ENCODE measurements around the gene LRRK2. TPM values are rescaled to one million over a fixed set of nuclear protein-coding genes. Genes with fewer than 3 reads are reported as not detected.
"Not testable (repeated sequence)": the region's sequence is repeated elsewhere in the genome, so short reads cannot be mapped to it uniquely, and the experiment has no call there.

The LRRK2 gene
- polyA plus RNA-seq, 1 donor: 3.8 TPM

DNA sequence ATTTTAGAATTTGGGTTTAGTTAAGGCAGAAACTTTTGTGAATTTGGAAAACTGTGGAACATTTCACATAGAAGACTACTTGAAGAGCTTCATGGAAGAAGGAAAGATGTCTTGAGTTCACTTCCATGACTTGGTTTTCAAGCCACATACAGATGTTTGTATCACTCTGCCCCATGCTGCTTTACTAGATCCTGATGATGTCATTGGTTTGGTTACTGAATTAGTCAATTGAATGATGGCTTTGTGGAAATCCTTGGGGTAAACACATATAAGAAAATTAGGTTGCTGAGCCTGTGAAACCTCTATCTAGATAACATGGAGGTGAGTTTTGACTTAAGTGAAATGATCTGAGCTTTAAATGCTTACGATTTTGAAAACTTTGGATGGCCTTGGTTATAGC lies 90.6 kb downstream of the LRRK2 start:
- DNase-seq: no peak

- DNase-seq: no peak
These were observed 99.5 kb downstream of the LRRK2 start for GRCh38 chr12:40324261-40324660.

- no peak for DNase-seq
These were observed 100.7 kb downstream of the LRRK2 start for GRCh38 chr12:40325349-40325960.

- DNase-seq: no peak
These were observed 102.7 kb downstream of the LRRK2 start for GRCh38 chr12:40327535-40327934.

DNA sequence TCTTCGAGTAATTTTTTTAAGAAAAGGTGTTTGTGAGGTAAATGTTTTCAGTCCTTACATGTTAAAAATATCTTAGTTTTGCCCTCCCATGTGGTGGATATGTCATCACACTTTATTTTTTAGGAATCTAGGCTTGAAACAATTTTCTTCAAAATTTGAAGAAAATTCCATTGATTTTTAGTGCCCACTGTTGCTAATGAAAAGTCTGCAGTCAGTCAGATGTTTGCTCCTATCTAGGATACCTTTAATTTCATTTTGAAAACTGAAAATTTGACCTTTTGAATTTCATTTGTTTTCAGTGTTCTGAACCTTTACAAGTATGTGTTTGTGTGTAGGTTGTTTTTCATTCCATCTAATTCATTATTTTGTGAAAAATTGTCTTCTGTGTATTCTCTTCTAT lies 105.4 kb downstream of the LRRK2 start:
- DNase-seq: no peak

GRCh38 chr12:40331886-40332285 lies 107.1 kb downstream of the LRRK2 start:
- no peak for DNase-seq

- DNase-seq: no peak
These were observed 111.2 kb downstream of the LRRK2 start for GRCh38 chr12:40335991-40336390.

- DNase-seq: peak; percentile 0
These were observed 111.9 kb downstream of the LRRK2 start for GRCh38 chr12:40336573-40337199.

DNA sequence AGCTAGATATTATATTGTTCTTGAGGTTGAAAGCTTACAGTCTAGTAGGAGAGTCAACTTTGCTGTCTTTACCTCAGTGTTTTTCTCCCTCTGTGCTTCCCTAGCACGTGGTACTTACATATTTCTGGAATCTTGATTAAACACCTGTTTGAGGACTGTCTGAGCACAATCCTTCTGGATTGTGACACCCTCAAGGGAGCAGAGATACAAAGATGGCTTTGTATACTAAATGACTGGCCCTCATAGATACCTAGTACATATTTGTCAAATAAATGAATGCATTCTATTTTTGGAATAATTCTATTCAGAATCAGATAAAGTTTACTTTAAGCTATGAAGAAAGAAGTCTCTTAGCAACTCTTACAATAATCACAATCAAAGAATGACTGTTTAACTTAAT lies 113.3 kb downstream of the LRRK2 start:
- no peak for DNase-seq

DNA sequence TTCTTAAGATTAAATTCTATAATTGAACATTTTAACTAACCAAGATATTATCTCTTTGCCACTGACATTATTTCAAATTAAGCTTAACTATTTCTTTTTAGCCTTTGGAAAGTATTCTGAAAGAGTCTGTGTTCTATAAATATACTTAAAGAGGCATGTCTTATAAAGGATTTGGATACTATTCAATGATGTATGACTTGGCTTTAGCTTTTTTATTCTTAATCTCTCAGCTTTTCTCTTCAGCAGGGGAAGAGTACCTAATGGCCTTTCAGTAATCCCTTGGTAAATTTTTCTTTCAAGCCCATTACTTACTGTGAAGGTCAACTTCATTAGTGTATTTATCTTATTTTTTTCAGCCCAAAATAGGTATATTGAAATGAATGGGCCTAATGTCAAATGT lies 113.8 kb downstream of the LRRK2 start:
- no peak for DNase-seq

DNA sequence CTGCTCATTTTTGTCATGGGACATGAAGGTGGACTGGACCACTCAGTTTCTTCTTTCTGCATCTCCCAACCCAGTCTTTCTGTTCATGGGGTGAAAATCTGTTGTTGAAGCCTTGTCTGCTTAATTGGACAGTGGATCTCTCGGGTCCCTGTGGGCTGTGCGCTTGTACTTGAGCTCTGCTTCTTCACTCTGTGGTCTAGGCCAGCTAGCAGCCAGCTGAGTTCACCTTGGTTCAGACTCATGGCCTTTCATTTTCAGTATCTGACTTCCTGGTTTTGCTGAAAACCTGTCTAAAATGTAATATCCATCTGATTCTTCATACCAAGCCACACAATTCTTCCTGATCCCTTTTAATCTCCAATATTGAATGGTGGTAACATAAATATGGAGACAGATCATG lies 117.2 kb downstream of the LRRK2 start:
- DNase-seq: no peak

GRCh38 chr12:40343124-40343523 lies 118.3 kb downstream of the LRRK2 start:
- no peak for DNase-seq

- DNase-seq: no peak
These were observed 119.5 kb downstream of the LRRK2 start for GRCh38 chr12:40344312-40344711.

DNA sequence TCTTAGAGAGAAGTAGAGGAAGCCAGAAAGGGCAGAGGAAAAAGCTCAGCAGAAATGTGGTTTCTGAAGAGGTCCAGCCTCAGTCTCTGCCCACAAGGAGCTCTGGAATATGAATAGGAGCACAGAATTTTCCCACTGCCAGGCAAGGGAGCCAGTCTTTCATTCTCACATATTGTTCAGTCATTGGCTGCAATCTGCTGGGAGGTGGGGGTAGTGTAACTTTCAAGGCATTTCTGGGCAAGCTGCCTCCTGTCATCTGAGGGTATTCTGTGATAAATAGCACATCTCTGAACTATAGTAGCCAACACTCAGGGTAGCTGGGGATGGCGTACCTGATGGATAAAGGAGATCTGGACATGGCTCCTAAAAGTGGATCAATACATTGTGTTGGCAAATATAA lies 127.2 kb downstream of the LRRK2 start:
- no peak for DNase-seq

DNA sequence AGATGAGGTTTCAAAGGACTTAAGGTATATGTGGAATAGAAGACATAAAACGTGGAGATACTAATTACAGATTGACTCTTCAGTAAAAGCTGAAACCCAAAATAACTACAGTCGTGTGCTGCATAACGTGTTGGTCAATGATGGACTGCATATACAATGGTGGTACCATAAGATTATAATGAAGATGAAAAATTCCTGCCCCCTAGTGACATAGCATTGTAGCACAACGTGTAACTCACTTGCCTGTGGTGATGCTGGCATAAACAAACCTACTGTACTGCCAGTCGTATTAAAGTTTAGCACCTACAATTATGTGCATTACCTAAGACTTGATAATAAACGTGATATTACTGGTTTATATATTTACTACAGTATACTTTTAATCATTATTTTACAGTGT lies 150.3 kb downstream of the LRRK2 start:
- no peak for DNase-seq

- DNase-seq: no peak
These were observed 151.9 kb downstream of the LRRK2 start for GRCh38 chr12:40376533-40377267.

GRCh38 chr12:40378691-40379090 lies 153.9 kb downstream of the LRRK2 start:
- DNase-seq: no peak

- no peak for DNase-seq
These were observed 157.4 kb downstream of the LRRK2 start for GRCh38 chr12:40382217-40382616.

- DNase-seq: not testable (repeated sequence)
These were observed 162.5 kb downstream of the LRRK2 start for GRCh38 chr12:40387279-40387678.

- DNase-seq: no peak
These were observed 166.2 kb downstream of the LRRK2 start for GRCh38 chr12:40390980-40391379.

DNA sequence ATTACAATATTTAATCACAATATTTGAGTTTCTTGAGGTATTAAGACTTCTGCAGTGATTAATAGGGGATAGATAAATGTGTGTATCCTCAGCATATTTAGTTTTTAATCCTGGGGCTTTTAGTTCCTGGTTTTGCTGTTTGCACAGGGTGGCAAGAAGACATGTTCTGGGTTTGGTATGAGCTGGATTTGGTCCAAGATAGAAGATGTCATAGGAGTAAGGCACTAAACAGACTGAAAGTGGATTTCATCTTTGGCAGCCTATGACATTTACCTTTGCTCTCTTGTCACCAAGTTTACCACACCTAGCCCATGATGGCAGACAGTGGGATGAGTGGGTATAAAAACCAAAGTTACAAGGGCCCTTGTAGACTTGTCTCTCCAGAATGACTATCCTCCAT lies 168.2 kb downstream of the LRRK2 start:
- DNase-seq: no peak

GRCh38 chr12:40399656-40400055 lies 174.9 kb downstream of the LRRK2 start:
- no peak for DNase-seq

- no peak for DNase-seq
These were observed 180.6 kb downstream of the LRRK2 start for GRCh38 chr12:40405419-40405818.

Measured in hindlimb muscle (tissue), 1 donor.